HG02840 (cell line): ENCODE measurements around the gene MAGEE2.
A peak's percentile ranks its signal among the peaks of the same experiment; 100 is the strongest.
"Not testable (repeated sequence)": the region's sequence is repeated elsewhere in the genome, so short reads cannot be mapped to it uniquely, and the experiment has no call there.

ENCODE experiments used
- ATAC-seq: cut with Tn5 transposase; IDR thresholded peaks from one replicate; pipeline ENCODE4 v1.9.1; 2021; ENCODE audit warnings: mild to moderate bottlenecking, moderate library complexity, moderate number of reproducible peaks; ENCODE audit not compliant: unreplicated experiment, low FRiP score

MAGEE2 gene

GRCh38 chrX:75784680-75785491, at the start of gene MAGEE2:
Gene MAGEE2 (minus strand): TSS chrX:75785254. CDS start chrX:75785051, 203 bp downstream.
- ATAC-seq, result no peak

GRCh38 chrX:75786290-75786689, 1.2 kb upstream of the MAGEE2 start:
- no peak for ATAC-seq

- ATAC-seq, result no peak
Observed at GRCh38 chrX:75781611-75782010, 3.4 kb downstream of the MAGEE2 start.

- not testable (repeated sequence) for ATAC-seq
Observed at GRCh38 chrX:75768063-75768462, 17.0 kb downstream of the MAGEE2 start.

GRCh38 chrX:75748431-75748830, 36.6 kb downstream of the MAGEE2 start:
- no peak for ATAC-seq

DNA sequence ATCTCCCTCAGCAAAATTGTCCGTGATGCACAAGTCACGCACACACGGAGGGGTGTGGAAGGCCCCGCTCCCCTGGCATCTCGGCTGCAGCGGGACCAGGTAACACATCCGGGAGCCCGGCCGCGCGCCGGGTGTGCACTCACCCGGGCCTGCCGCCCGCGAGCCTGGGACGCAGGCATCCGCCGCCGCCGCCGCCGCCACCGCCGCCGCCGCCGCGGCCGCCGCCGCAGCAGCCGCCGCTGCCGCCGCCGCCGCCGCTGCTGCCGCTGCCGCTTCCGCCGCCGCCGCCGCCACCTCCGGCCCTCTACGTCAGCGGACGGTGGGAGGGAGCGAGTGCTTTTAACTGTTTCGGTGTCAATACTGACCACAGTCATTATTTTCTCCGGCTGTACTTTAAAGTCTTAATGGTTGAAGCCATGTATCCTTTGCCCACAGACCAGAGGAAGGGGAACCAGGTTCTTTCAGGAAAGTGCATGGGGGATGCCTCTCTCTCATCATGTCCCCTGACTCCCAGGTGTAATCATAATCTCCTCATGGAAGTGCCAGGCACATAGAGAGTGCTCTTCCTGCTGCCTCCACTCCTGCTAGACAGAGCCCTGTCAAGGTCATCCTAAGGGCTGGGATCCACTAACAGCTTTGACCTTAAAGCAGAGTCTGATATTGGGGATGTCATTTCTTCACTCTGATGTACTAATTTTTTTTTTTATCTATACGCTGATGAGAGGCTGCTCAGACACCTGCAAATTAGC, 38.0 kb downstream of the MAGEE2 start:
- ATAC-seq, result peak; percentile 59
